WERI-Rb-1 (cell line): Measurements from ENCODE around the gene FRAS1.

Experiments used
- DNase-seq: peaks from one replicate; pipeline ENCODE4 v3.0.0-alpha.2; 2020
- H3K27ac ChIP-seq: fragments of 250-450 bp; sonication (Bioruptor Pico); 2 replicates; pipeline ENCODE4 v1.5.1; 2020; ENCODE audit warnings: mild to moderate bottlenecking, moderate library complexity
- H3K27me3 ChIP-seq: fragments of 250-450 bp; sonication (Bioruptor Pico); 2 replicates; pipeline ENCODE4 v1.5.1; 2021; ENCODE audit warnings: mild to moderate bottlenecking, low read depth, moderate library complexity; ENCODE audit not compliant: insufficient read depth, severe bottlenecking
- H3K36me3 ChIP-seq: fragments of 250-450 bp; sonication (Bioruptor Pico); 2 replicates; pipeline ENCODE4 v1.5.1; 2020; ENCODE audit warnings: mild to moderate bottlenecking, moderate library complexity
- H3K4me3 ChIP-seq: 2 replicates; pipeline ENCODE4 v1.5.1; 2011; ENCODE audit warnings: low read depth, mild to moderate bottlenecking, control low read depth, low read length
- H3K9me3 ChIP-seq: fragments of 250-450 bp; sonication (Bioruptor Pico); 2 replicates; pipeline ENCODE4 v1.5.1; 2021; ENCODE audit warnings: mild to moderate bottlenecking, moderate library complexity; ENCODE audit not compliant: severe bottlenecking
- TF ChIP-seq, protein P1 (sequence below): IDR thresholded peaks from 2 replicates; pipeline ENCODE4 v1.5.1; 2011; ENCODE audit warnings: low read depth, mild to moderate bottlenecking, control low read depth, inconsistent platforms, low read length

FRAS1 gene

DNA sequence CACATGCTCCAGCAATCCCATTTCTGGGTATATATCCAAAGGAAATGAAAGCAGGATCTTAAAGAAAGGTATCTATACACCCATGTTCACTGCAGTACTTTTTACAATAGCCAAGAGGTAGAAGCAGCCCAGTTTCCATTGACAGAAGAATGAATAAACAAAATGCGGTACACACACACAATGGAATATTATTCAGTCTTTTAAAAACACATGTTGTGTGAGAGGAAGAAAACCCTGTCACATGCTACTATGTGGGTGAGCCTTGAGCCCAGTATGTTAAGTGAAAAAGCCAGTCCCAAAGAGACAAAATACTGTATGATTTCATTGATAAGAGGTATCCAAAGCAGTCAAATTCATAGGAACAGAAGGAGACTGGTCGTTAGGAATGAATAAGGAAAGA is 500.7 kb downstream of the FRAS1 start:
- DNase-seq, result no peak
- H3K27me3 ChIP-seq, result no peaks in the 10 kb centered on the region
- TF ChIP-seq, protein P1, sequence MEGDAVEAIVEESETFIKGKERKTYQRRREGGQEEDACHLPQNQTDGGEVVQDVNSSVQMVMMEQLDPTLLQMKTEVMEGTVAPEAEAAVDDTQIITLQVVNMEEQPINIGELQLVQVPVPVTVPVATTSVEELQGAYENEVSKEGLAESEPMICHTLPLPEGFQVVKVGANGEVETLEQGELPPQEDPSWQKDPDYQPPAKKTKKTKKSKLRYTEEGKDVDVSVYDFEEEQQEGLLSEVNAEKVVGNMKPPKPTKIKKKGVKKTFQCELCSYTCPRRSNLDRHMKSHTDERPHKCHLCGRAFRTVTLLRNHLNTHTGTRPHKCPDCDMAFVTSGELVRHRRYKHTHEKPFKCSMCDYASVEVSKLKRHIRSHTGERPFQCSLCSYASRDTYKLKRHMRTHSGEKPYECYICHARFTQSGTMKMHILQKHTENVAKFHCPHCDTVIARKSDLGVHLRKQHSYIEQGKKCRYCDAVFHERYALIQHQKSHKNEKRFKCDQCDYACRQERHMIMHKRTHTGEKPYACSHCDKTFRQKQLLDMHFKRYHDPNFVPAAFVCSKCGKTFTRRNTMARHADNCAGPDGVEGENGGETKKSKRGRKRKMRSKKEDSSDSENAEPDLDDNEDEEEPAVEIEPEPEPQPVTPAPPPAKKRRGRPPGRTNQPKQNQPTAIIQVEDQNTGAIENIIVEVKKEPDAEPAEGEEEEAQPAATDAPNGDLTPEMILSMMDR, result no peak
- H3K27ac ChIP-seq, result no peak overlapping the region
- no peaks in the 10 kb centered on the region for H3K9me3 ChIP-seq
- H3K4me3 ChIP-seq, result no peak overlapping the region
- H3K36me3 ChIP-seq, result no peaks in the 10 kb centered on the region

DNA sequence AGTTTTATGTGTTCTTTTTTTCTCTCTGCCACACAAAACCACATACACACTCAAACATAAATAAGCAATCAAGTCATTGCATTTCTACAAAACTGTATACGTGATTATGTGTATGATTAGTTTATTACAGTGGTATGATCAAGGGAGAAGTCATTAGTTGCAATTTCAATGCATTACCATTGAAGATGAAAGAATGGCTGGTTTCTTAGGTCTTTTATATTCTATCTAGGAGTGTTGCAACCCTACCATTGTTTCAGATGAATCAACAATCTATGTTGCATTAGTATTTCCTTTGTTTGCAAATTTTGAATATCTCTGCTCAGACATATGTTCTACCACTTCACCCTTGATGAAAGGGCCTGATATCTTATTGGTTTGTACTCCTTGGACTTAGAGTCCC is 501.3 kb downstream of the FRAS1 start:
- H3K27ac ChIP-seq, result no peak overlapping the region
- DNase-seq, result no peak

DNA sequence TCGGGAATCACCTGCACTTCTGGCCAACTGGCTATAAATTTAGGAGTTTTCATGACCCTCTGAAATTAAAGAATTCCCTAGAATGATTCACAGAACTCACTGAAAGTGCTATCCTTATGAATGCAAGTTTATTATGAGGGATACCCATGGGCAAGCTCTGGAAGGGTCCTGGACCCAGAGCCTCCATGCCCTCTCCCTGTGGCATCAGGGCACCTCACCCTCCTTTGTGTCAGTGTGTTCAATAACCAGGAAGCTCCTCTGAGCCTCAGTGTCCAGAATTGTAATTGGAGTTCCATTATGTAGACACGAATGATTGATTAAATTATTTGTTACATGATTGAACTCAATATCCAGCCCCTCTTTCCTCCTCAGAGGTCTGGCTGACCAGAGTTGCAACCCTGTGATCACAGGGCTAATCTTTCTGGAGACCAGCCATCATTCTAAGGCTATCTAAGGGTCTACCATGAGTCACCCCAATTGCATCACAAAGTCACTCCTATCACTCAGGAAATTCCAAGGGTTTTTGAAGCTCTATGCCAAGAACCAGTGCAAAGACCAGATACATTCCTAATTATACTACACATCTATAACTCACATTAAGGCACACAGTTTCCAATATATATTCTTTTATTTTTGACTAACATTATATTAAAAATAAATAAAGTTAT is 503.3 kb downstream of the FRAS1 start:
- no peak for DNase-seq

More for the DNA sequence above, 501.3 kb downstream of the FRAS1 start:
- TF ChIP-seq, protein P1, result no peak
- no peaks in the 10 kb centered on the region for H3K27me3 ChIP-seq
- H3K36me3 ChIP-seq, result no peaks in the 10 kb centered on the region
- H3K9me3 ChIP-seq, result no peaks in the 10 kb centered on the region
- no peak overlapping the region for H3K4me3 ChIP-seq

DNA sequence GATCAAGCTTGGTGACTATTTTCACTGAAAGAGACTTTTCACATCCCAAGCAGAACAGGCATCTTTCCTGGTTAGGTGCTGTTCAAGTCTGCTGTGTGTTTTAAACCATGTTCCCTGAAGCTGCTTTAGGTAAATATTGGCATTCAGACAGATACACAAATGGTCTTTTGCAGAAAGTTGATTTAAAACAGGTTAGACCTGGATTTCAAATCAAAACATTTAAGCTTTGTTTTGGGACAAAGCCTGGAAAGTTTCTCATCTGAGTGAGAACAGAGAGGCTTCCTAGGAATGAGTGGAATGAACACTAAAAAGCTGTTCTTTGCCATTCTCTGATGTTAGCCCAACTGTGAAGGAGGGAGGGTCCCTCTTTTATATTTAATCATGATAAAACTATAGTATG is 504.6 kb downstream of the FRAS1 start:
- Histone ChIP-seq H3K27me3 (no peaks in the 10 kb centered on the region), H3K36me3 (no peaks in the 10 kb centered on the region), H3K27ac (no peak overlapping the region), H3K9me3 (no peaks in the 10 kb centered on the region), H3K4me3 (no peak overlapping the region)
- no peak for DNase-seq
- TF ChIP-seq, protein P1, result no peak

More for the DNA sequence above, 503.3 kb downstream of the FRAS1 start:
- Histone ChIP-seq H3K4me3 (no peak overlapping the region), H3K27ac (no peak overlapping the region), H3K9me3 (no peaks in the 10 kb centered on the region), H3K27me3 (no peaks in the 10 kb centered on the region), H3K36me3 (no peaks in the 10 kb centered on the region)
- TF ChIP-seq, protein P1, result no peak

DNA sequence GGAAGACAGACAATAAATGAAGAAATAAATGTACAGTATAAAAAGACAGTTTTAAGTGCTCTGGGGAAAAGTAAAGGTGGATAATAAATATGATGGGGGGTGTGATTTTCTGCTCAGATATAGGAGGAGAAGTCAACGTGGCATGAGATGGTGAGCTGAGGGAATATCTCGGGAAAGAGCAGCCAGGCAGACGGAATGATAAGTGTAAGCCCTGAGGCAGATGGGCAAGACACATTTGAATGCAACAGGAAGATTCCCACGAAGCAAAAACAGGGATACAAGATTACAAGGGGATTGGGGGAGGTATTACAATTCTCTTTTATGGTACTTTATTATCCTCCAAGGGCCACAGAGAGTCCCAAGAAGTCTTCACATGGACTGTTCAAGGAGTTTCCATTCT is 505.6 kb downstream of the FRAS1 start:
- H3K9me3 ChIP-seq, result no peaks in the 10 kb centered on the region
- no peak overlapping the region for H3K27ac ChIP-seq
- DNase-seq, result no peak
- TF ChIP-seq, protein P1, result no peak
- H3K27me3 ChIP-seq, result no peaks in the 10 kb centered on the region
- no peaks in the 10 kb centered on the region for H3K36me3 ChIP-seq
- H3K4me3 ChIP-seq, result no peak overlapping the region

DNA sequence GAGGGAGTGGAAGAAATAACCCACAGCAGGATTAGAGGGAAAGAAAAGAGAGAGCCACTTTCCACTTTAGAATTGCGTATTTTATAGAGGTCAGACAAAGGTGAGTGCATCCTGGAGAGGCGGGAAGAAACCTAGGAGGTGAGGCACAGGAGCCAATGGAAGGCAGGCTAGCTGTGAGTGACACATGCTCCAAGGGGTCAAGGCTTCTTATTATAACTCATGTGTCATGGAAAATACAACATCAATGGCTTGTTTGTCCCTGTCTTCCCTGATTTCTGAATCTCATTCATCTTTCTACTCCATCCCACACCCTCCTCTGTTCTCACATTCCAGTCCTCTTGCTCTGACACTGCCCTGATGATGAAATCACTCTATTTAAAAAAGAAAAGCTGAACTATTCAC is 508.8 kb downstream of the FRAS1 start:
- no peak overlapping the region for H3K27ac ChIP-seq
- no peaks in the 10 kb centered on the region for H3K9me3 ChIP-seq
- no peaks in the 10 kb centered on the region for H3K36me3 ChIP-seq
- H3K27me3 ChIP-seq, result no peaks in the 10 kb centered on the region
- DNase-seq, result no peak
- TF ChIP-seq, protein P1, result no peak
- H3K4me3 ChIP-seq, result no peak overlapping the region
